Transverse colon (tissue), 4 donors: ENCODE measurements around the gene AASDH. TPM values are rescaled to one million over a fixed set of nuclear protein-coding genes. Genes with fewer than 3 reads are reported as not detected.

Experiments used
- DNase-seq: peaks from one replicate; pipeline ENCODE4 v3.0.0-alpha.2; 2019
- H3K27ac ChIP-seq, 4 donors: fragments of 200-600 bp; sonication (generic); 2 replicates each; pipeline ENCODE4 v1.5.1; 2016 to 2018; ENCODE audit warnings: inconsistent platforms in 4 of 4
- H3K27me3 ChIP-seq: fragments of 200-600 bp; sonication (generic); 2 replicates; pipeline ENCODE4 v1.5.1; 2017; ENCODE audit warnings: inconsistent platforms
- H3K36me3 ChIP-seq, 4 donors: fragments of 200-600 bp; sonication (generic); 2 replicates each; pipeline ENCODE4 v1.5.1; 2017 to 2019; ENCODE audit warnings: inconsistent platforms in 4 of 4
- H3K4me1 ChIP-seq, 4 donors: fragments of 200-600 bp; sonication (generic); 2 replicates each; pipeline ENCODE4 v1.5.1; 2017 to 2020; ENCODE audit warnings: inconsistent platforms in 4 of 4
- H3K4me3 ChIP-seq, 4 donors: fragments of 200-600 bp; sonication (generic); 1 replicate in 1 of 4; 2 replicates in 3 of 4; pipeline versions ENCODE4 v1.5.1 to v1.6.1; 2017 to 2019; ENCODE audit warnings: inconsistent platforms in 4 of 4
- H3K9me3 ChIP-seq, 2 donors: fragments of 200-600 bp; sonication (generic); 2 replicates each; pipeline ENCODE4 v1.5.1; 2017 to 2019; ENCODE audit warnings: inconsistent platforms in 2 of 2
- EP300 ChIP-seq: sonication (generic); formaldehyde crosslinking; IDR thresholded peaks from one replicate; pipeline ENCODE4 v1.6.1; 2017; ENCODE audit warnings: antibody characterized with exemption, low read depth
- POLR2A ChIP-seq: fragments of 450-650 bp; IDR thresholded peaks from one replicate; pipeline ENCODE4 v1.6.1; 2016; ENCODE audit warnings: antibody characterized with exemption, mild to moderate bottlenecking, moderate library complexity
- POLR2AphosphoS5 ChIP-seq, 3 donors: sonication (generic); formaldehyde crosslinking; IDR thresholded peaks; one replicate each; pipeline ENCODE4 v1.6.1; 2016; ENCODE audit warnings: antibody characterized with exemption in 3 of 3
- WGBS, 2 donors: methylation state at CpG; one replicate each; pipeline ENCODE4 v1.1.5; 2018; ENCODE audit warnings: low coverage in 1 of 2; 5-methylcytosine and 5-hydroxymethylcytosine counted together
- in situ Hi-C, 4 donors: fragments of 200-750 bp; cut with MboI; loops; one replicate each; pipeline versions ENCODE4 v1.15.0 to v1.15.1; 2017; ENCODE audit warnings: low sequenced_read_pairs in 3 of 4, low pct_ligation_motif_present in 1 of 4, low pct_unique_long_range_greater_than_20kb in 1 of 4
- intact Hi-C: fragments of 100-400 bp; cut with DNase I; formaldehyde crosslinking; loops from one replicate; pipeline ENCODE4 v1.15.1; 2023; ENCODE audit warnings: low total_unique reads
- total RNA-seq, 4 donors: library from RNA; depleted of rRNA; stranded (reverse); fragments of >200 nt; gene quantifications; one replicate each; pipeline ENCODE4 v1.1.0, GENCODE V29; 2016
- TF ChIP-seq, protein P1 (sequence below), 5 experiments: fragments of 200-600 bp in 3 of 5; fragments of 450-650 bp in 2 of 5; sonication (generic) in 3 of 5; IDR thresholded peaks; 1 replicate in 2 of 5; 2 replicates in 3 of 5; pipeline ENCODE4 v1.5.1; 2016 to 2017; ENCODE audit warnings: antibody characterized with exemption in 5 of 5, inconsistent platforms in 3 of 5, mild to moderate bottlenecking in 2 of 5, moderate library complexity in 1 of 5

The AASDH gene
- total RNA-seq, 4 donors from 2014 or later = 5.0 to 12.3 (median 7.6) TPM

GRCh38 chr4:56433280-56433679 lies 46.0 kb upstream of the AASDH start:
- in situ Hi-C loops = no loop called here
- no peaks in the 10 kb centered on the region for H3K27me3 ChIP-seq
- no peaks in the 10 kb centered on the region for H3K9me3 ChIP-seq
- TF ChIP-seq EP300 = no peak
- no peak for TF ChIP-seq POLR2A
- TF ChIP-seq POLR2AphosphoS5 (IDR thresholded peaks at IDR 0.05) = no peak
- TF ChIP-seq, protein P1, sequence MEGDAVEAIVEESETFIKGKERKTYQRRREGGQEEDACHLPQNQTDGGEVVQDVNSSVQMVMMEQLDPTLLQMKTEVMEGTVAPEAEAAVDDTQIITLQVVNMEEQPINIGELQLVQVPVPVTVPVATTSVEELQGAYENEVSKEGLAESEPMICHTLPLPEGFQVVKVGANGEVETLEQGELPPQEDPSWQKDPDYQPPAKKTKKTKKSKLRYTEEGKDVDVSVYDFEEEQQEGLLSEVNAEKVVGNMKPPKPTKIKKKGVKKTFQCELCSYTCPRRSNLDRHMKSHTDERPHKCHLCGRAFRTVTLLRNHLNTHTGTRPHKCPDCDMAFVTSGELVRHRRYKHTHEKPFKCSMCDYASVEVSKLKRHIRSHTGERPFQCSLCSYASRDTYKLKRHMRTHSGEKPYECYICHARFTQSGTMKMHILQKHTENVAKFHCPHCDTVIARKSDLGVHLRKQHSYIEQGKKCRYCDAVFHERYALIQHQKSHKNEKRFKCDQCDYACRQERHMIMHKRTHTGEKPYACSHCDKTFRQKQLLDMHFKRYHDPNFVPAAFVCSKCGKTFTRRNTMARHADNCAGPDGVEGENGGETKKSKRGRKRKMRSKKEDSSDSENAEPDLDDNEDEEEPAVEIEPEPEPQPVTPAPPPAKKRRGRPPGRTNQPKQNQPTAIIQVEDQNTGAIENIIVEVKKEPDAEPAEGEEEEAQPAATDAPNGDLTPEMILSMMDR (IDR thresholded peaks at IDR 0.05) = no peak
- H3K4me3 ChIP-seq = no peak overlapping the region
- no peak for DNase-seq
- no peaks in the 10 kb centered on the region for H3K36me3 ChIP-seq
- intact Hi-C loops = loop anchor here (10.0 kb wide), 2 partner anchors 102 to 958 kb away; a partner anchor contains a TSS
- H3K4me1 ChIP-seq = peaks cover 0 to 24% (median 9%) of the 10 kb centered on the region in 4 donors
- no peak overlapping the region for H3K27ac ChIP-seq

DNA sequence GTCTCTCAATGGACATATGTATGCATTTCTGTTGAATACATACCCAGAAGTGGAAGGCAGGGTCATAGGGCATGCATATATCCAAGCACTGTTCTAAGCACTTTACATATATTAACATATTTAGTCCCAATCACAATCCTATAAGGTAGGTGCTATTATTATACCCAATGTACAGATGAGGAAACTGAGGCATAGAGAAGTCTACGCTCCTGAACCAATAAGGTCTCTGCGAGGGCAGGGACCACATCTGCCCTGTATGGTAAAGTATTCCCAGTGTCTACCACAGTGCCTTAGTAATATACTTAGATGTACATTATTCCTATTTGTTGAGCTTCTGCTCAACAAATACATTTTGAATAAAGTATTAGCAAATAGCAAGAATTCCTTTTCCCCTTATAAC lies 42.9 kb upstream of the AASDH start:
- intact Hi-C loops (loop anchor here (10.0 kb wide), 2 partner anchors 105 to 955 kb away; a partner anchor contains a TSS), in situ Hi-C loops (no loop called here)
- TF ChIP-seq POLR2A (no peak), EP300 (no peak), POLR2AphosphoS5 (IDR thresholded peaks at IDR 0.05) (no peak)
- TF ChIP-seq, protein P1 (IDR thresholded peaks at IDR 0.05) = no peak
- 89 to 100% methylated on average over 2 of the region's 2 CpGs for WGBS, 2 donors
- DNase-seq = no peak
- no peaks in the 10 kb centered on the region for H3K27me3 ChIP-seq
- no peaks in the 10 kb centered on the region for H3K36me3 ChIP-seq
- H3K4me3 ChIP-seq = no peak overlapping the region
- H3K9me3 ChIP-seq = no peaks in the 10 kb centered on the region
- no peak overlapping the region for H3K27ac ChIP-seq
- H3K4me1 ChIP-seq = peaks cover 0 to 16% (median 5%) of the 10 kb centered on the region in 4 donors

GRCh38 chr4:56427179-56427578 lies 39.9 kb upstream of the AASDH start:
- H3K36me3 ChIP-seq = no peaks in the 10 kb centered on the region
- TF ChIP-seq POLR2AphosphoS5 (IDR thresholded peaks at IDR 0.05) (no peak), EP300 (no peak), POLR2A (no peak)
- TF ChIP-seq, protein P1 (IDR thresholded peaks at IDR 0.05) = no peak
- DNase-seq = no peak
- WGBS, 2 donors = 83 to 100% methylated on average over 1 of the region's 1 CpG
- intact Hi-C loops = no loop called here
- in situ Hi-C loops = loop anchor here in 1 of 4 donors (10.0 kb wide), 1 partner anchor 378 kb away; no protein-coding TSS in a partner anchor
- no peaks in the 10 kb centered on the region for H3K4me1 ChIP-seq
- no peak overlapping the region for H3K4me3 ChIP-seq
- no peaks in the 10 kb centered on the region for H3K9me3 ChIP-seq
- H3K27me3 ChIP-seq = no peaks in the 10 kb centered on the region
- H3K27ac ChIP-seq = no peak overlapping the region

DNA sequence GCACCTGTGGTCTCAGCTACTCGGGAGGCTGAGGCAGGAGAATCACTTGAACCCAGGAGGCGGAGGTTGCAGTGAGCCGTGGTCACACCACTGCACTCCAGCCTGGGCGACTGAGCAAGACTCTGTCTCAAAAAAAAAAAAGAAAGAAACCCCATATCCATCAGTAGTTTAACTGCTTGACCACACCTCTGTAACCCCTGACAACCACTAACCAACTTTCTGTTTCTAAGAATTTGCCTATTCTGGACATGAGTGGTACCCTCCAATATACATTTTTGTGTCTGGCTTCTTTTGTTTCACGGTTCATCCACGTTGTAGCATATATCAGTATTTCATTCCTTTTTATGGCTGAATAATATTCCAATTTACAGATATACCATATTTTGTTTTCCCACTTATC lies 39.0 kb upstream of the AASDH start:
- intact Hi-C loops = no loop called here
- H3K9me3 ChIP-seq = no peaks in the 10 kb centered on the region
- H3K4me1 ChIP-seq = no peaks in the 10 kb centered on the region
- H3K27ac ChIP-seq = no peak overlapping the region
- DNase-seq = no peak
- H3K36me3 ChIP-seq = no peaks in the 10 kb centered on the region
- in situ Hi-C loops = loop anchor here in 1 of 4 donors (10.0 kb wide), 1 partner anchor 379 kb away; no protein-coding TSS in a partner anchor
- TF ChIP-seq, protein P1 (IDR thresholded peaks at IDR 0.05) = no peak
- TF ChIP-seq POLR2AphosphoS5 (IDR thresholded peaks at IDR 0.05) (no peak), EP300 (no peak), POLR2A (no peak)
- H3K4me3 ChIP-seq = no peak overlapping the region
- WGBS, 2 donors = 90 to 93% methylated on average over 2 to 6 of the region's 6 CpGs
- no peaks in the 10 kb centered on the region for H3K27me3 ChIP-seq
